ENCODE data around the gene PLP2.

The PLP2 gene

DNA sequence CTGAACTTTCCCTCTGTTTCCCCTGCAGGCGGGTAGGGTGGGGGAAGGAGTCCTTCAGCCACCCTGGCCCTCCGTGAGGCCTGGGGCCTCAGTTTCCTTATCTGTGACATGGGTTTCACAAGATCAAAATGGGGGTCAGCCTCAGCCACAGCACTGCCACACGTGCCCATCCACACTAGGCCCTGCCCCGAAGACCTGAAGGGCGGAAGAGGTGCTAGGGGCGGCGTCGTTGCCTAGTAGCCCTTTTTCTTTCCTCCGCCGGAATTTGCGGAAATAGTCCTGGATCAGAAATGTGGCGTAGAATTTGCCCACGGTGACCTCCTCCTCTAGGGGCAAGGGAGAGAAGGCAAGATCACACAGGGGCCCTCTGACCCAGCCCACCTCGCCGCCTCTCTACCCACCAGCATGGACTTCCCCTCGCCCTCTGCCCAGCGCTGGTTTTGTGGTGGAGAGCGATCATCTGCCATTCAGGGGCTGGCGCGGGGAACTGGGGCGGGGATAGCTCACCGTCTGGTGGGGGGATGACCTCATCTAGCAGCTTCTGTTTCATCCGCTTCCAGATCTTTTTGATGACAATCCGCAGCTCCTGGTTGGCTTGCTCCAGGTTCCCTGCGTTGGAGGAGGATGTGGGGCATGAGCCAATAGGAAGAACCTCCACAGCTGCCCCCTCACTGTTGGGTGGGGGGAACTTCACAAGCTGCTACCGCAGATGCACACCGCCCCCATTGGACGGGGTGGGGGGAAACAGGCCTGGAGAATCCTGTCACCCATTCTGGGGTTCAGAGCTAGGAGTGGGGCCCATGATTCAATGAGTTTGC, 37.9 kb downstream of the PLP2 start:
- no peak for DNase-seq

DNA sequence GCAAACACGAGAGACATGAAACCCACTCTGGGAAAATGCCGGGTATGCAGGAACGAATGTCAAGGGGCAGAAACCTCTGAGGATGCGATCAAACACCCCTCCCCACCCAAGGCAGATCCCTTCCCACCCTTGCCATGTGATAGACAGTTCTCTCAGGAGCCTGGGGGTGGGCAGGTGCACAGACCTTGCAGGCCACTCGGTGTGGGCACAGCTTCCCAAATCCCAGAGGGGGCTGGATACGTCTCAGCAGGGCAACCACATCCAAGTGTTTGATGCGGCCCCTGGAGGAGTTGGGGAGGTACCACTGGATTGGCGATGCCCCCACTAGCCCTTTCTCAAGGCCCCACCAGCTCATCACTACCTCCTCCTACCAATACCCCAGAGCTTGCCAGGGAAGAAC, 38.7 kb downstream of the PLP2 start:
- DNase-seq = no peak

DNA sequence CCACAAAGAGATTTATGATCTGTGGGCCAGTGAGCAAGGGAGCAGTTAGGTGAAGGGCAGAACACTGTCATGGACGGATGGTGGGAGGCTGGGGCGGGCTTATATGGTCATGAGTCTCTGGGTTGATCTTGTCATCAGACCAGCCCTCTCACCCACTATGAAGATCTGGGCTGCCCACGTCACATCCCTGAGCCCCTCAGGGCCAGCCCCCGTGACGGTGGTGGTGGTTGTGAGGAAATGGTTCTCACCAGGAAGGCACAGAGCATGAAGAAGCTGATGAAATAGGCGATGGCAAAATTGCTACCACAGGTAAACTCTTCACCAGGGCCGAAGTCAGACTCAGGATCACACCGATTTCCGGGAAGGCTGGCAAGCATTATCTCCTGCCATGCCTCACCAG, 39.4 kb downstream of the PLP2 start:
- no peak for DNase-seq

DNA sequence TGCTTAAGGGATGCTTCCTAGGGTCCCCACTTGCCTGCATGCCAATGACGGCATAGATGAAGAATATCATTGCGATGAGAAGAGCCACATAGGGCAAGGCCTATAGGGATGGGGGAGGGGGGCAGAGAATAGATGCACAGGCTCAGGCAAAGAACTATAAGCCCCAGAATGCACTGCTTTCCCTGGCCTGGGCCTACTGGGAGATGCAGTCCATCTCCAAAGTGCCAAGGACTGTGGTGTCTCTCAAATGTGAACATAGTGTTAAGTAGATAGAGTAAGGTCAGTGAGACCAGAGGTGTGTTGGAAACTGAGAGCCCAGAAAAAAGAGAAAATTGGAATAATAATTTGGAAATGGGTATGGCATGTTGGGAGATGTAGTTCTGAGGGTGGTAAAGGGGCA, 40.5 kb downstream of the PLP2 start:
- no peak for DNase-seq

DNA sequence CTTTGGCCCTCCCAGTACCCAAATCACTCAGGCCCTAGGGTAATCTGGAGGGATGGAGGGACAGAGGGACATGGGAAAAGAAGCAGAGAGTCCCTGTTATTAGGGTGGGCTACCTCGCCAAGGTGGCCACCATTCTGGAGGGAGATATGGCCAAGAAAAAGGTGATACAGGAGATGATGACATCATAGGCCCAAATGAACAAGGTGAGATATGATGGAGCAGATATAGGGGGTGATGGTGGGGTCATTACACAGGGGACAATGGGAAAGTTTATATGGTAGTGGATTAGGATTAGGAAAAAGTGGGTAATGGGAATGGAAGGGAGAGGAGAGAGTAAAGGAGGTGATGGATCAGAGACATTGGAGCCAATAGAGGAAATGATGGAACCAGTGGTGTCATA, 41.2 kb downstream of the PLP2 start:
- DNase-seq = no peak

DNA sequence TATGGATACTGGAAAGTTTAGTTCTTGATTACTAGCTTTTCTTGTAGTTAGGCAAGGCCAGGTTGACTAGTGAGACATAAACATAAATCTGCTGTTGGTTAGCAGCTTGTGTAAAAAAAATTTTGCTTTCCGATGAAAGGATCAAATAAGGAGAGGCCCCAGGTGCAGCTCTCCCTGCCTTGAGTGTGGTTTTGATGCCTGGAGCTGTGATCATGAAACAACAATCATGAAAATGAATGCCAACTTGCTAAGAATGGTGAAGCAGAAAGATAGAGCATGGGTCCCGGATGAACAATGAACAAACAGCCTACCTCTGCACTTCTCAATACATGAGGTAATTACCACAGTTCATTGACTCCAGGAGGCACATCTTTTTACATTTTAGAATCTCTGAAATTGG, 42.7 kb downstream of the PLP2 start:
- no peak for DNase-seq

DNA sequence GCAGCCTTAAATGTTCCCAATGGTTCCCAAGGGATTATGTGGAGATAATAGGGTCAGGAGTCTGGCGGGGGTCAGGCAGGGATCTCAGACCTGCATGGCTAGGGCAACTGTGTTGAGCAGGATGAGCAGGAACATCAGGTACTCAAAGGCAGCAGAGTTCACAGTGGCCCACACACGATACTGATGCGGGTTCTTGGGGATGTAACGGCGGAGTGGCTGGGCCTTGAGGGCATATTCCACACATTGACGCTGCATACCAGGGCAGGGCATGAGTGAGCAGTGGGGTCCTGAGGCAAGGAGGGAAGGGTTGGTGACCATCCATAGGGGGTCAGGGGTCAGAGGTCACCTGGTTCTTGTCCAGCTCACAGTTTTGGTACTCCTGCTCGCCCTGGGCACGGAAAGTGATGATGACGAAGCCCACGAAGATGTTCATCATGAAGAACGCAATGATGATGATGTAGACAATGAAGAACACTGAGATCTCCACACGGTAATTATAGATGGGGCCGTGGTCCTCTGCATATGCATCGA, 43.4 kb downstream of the PLP2 start:
- no peak for DNase-seq

DNA sequence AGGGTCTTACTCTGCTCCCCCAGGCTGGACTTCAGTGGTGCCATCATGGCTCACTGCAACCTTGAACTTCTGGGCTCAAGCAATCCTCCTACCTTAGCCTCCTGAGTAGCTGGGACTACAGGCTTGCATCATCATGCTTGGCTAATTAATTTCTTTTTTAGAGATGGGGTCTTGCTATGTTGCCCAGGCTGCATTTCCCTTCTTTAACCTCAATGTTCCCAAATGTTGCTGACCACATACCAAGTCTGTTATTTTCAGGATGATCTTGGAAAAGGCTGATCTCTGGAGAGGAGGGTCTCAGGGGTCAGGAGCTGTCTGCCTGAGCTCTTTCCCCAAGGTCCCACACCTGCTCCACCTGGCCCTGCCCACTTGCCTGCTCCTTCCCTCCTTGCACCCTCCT, 48.4 kb downstream of the PLP2 start:
- no peak for DNase-seq

GRCh38 chrX:49221868-49222267, 50.2 kb downstream of the PLP2 start:
- no peak for DNase-seq

Measured in fibroblast of skin of back (primary cell).